SJSA1 (cell line): ENCODE results near the gene MLPH. TPM values are rescaled to one million over a fixed set of nuclear protein-coding genes. Genes with fewer than 3 reads are reported as not detected.
"Not testable (repeated sequence)": the region's sequence is repeated elsewhere in the genome, so short reads cannot be mapped to it uniquely, and the experiment has no call there.

Source experiments
- DNase-seq, 2 experiments: peaks; one replicate each; pipeline ENCODE4 v3.0.0-alpha.2; 2015 to 2020; ENCODE audit warnings: low spot score in 2 of 2, low read depth in 1 of 2
- H3K27ac ChIP-seq: fragments of 250-450 bp; sonication (Bioruptor Pico); 2 replicates; pipeline ENCODE4 v1.5.1; 2020; ENCODE audit warnings: mild to moderate bottlenecking, moderate library complexity
- H3K27me3 ChIP-seq: fragments of 250-450 bp; sonication (Bioruptor Pico); replicated peaks from 2 replicates; pipeline ENCODE4 v1.5.1; 2020; ENCODE audit warnings: mild to moderate bottlenecking, moderate library complexity
- H3K36me3 ChIP-seq: fragments of 250-450 bp; sonication (Bioruptor Pico); 2 replicates; pipeline ENCODE4 v1.5.1; 2020; ENCODE audit warnings: mild to moderate bottlenecking
- H3K4me1 ChIP-seq: fragments of 250-450 bp; sonication (Bioruptor Pico); replicated peaks from 2 replicates; pipeline ENCODE4 v1.6.1; 2021; ENCODE audit warnings: mild to moderate bottlenecking
- H3K4me3 ChIP-seq: fragments of 250-450 bp; sonication (Bioruptor Pico); 2 replicates; pipeline ENCODE4 v1.5.1; 2020; ENCODE audit warnings: mild to moderate bottlenecking
- H3K9me3 ChIP-seq: fragments of 250-450 bp; sonication (Bioruptor Pico); replicated peaks from 2 replicates; pipeline ENCODE4 v1.5.1; 2020; ENCODE audit warnings: mild to moderate bottlenecking
- total RNA-seq: library from RNA; depleted of rRNA; stranded (reverse); fragments of >200 nt; shearing (Covaris generic); gene quantifications from 2 replicates; pipeline ENCODE4 v1.2.3, GENCODE V29; 2014

Gene MLPH
- total RNA-seq, 1 experiment from 2014 or later: 0.50 TPM

GRCh38 chr2:237585590-237586221 lies 98.7 kb downstream of the MLPH start:
- H3K27ac ChIP-seq: no peak overlapping the region
- no peak for DNase-seq
- H3K9me3 ChIP-seq: no peaks in the 10 kb centered on the region
- H3K4me3 ChIP-seq: no peak overlapping the region
- H3K27me3 ChIP-seq: no peaks in the 10 kb centered on the region
- no peaks in the 10 kb centered on the region for H3K36me3 ChIP-seq
- H3K4me1 ChIP-seq: peaks cover 10% of the 10 kb centered on the region

DNA sequence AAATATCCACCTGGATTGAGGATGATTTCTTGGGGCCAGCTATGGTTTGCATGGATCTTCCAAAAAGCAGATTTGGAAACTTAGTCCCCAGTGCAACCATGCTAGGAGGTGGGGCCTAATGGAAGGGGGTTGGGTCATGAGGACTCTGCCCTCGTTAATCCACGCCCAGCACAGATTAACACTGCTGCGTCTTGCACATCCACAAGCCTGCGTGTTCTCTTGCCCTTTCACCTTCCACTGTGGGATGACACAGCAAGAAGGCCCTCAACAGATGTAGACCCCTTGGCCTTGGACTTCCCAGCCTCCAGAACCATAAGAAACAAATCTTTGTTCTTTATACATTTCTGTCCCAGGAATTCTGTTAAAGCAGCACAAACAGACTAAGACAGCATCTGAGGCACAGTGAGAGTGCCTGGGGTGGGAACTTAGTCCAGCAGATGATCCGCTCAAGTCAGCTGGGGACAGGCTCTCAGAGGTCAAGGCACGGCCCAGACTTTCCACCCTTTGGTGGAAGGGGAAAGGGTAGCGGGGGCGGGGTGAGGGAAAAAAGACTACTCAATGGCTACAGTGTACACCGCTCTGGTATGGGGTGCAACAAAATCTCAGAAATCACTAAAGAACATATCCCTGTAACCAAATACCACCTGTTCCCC lies 101.1 kb downstream of the MLPH start:
- no peaks in the 10 kb centered on the region for H3K36me3 ChIP-seq
- H3K4me1 ChIP-seq: 0 out of 2 replicates have a peak, but pooled peaks cover 3% of the 10 kb centered on the region
- no peak overlapping the region for H3K27ac ChIP-seq
- H3K27me3 ChIP-seq: no peaks in the 10 kb centered on the region
- no peak for DNase-seq
- no peaks in the 10 kb centered on the region for H3K9me3 ChIP-seq
- no peak overlapping the region for H3K4me3 ChIP-seq

- H3K27me3 ChIP-seq: no peaks in the 10 kb centered on the region
- H3K9me3 ChIP-seq: no peaks in the 10 kb centered on the region
- H3K4me3 ChIP-seq: no peak within 1 kb of the TSS
- H3K27ac ChIP-seq: no peak within 1 kb of the TSS
- no peak for DNase-seq
- H3K36me3 ChIP-seq: no peaks in the 10 kb centered on the region
- 0 out of 2 replicates have a peak, but pooled peaks cover 3% of the 10 kb centered on the region for H3K4me1 ChIP-seq
Observed at GRCh38 chr2:237590272-237591140, 103.5 kb downstream of the MLPH start, which contains the start of gene RAB17. Gene RAB17 (minus strand): TSS chr2:237590734. CDS start chr2:237586154, 4,580 bp downstream.

DNA sequence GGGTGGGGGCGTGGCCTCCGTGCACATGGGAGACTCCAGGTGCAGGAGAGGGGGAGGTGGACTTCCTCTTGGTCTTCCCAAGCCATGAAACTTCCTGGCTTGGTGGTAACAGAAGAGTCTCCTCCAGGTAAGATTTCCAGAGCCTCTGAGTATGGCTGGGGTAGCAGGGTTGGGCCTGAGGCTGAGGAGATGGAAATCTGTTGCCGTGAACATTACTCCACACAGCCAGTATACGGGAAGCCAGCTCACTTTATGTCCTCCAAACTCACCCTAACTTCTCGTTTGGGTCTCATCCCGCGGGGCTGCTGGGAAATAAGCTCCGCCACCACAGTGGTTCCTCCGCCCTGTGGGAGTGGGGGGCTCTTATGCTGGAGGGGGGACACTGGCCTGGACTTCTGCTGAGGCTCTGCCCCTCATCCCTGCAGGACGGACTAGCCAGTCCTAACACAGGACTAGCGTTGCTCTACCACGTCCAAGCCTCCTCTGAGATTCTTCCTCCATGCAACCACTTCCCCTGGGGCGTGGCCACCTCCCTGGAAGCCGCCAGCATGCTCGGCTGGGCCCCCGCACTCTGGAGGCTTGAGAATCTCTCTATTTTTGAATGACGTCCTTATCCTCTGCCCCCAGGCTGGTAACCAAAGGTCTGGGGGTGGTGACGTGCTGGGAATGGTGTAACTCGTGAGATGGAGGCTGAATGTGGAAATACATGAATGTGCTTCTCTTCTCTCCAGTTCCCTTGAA lies 104.3 kb downstream of the MLPH start:
- Histone ChIP-seq H3K27me3 (no peaks in the 10 kb centered on the region), H3K36me3 (no peaks in the 10 kb centered on the region), H3K4me3 (no peak overlapping the region), H3K27ac (no peak overlapping the region), H3K4me1 (0 out of 2 replicates have a peak, but pooled peaks cover 3% of the 10 kb centered on the region), H3K9me3 (no peaks in the 10 kb centered on the region)
- DNase-seq: no peak

GRCh38 chr2:237592425-237592980 lies 105.5 kb downstream of the MLPH start:
- H3K27ac ChIP-seq: no peak overlapping the region
- no peaks in the 10 kb centered on the region for H3K9me3 ChIP-seq
- no peaks in the 10 kb centered on the region for H3K27me3 ChIP-seq
- H3K4me1 ChIP-seq: 0 out of 2 replicates have a peak, but pooled peaks cover 3% of the 10 kb centered on the region
- DNase-seq: no peak
- no peaks in the 10 kb centered on the region for H3K36me3 ChIP-seq
- H3K4me3 ChIP-seq: no peak overlapping the region

DNA sequence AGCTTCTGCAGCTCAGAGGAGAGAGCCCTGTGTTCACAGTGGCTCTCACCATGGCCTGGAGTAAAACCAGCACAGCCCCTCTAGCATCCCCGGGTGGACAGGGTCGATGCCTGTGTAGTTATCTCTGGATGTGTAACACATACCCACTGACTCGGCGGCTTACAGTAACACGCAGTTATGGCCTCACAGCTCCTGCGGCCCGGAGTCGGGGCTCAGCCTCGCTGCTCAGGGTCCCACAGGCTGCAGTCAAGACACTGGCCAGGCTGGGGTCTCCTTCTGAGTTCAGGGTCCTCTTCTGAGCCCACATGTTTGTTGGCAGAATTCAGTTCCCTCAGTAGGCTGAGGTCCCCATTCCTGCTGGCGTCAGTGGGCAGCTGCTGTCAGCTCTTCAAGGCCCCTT lies 106.0 kb downstream of the MLPH start:
- DNase-seq: no peak
- Histone ChIP-seq H3K27me3 (no peaks in the 10 kb centered on the region), H3K9me3 (no peaks in the 10 kb centered on the region)

DNA sequence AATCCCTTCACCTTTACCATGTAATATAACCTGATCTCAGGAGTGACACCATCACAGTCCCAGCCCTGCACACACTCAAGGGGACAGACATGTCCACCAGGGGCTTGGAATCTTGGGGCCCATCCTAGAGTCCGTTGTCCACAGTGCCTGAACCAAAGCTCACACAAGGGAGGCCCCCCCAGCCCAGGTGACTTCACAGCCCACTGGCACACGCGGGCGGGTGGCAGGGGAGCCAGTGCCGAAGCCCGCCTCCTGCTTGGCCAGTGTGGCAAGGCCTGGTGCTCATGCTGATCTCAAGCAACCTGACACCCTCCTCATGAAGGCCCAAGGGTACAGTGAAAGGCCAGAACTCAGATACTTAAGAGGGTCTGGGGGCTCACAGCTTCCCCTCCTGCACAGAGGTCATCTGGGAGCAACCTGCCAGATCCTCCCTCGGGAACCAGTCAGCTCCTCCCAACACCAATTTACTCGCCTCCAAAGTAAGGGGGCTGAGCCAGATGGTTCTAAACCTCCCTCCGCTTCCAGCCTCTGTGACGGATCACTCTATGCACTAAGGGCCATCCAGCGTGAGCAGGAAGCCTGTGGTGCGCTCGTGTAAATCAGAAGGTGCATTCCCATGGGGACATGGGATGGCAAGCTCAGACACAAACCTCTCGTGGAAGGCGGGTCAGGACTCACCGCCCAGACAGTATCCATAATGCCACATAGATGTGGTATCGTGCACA lies 106.7 kb downstream of the MLPH start:
- H3K4me3 ChIP-seq: no peak overlapping the region
- no peaks in the 10 kb centered on the region for H3K36me3 ChIP-seq
- H3K27me3 ChIP-seq: no peaks in the 10 kb centered on the region
- no peaks in the 10 kb centered on the region for H3K9me3 ChIP-seq
- DNase-seq: no peak
- no peak overlapping the region for H3K27ac ChIP-seq
- 0 out of 2 replicates have a peak, but pooled peaks cover 3% of the 10 kb centered on the region for H3K4me1 ChIP-seq

More for the DNA sequence above, 106.0 kb downstream of the MLPH start:
- Histone ChIP-seq H3K36me3 (no peaks in the 10 kb centered on the region), H3K4me3 (no peak overlapping the region), H3K27ac (no peak overlapping the region), H3K4me1 (0 out of 2 replicates have a peak, but pooled peaks cover 3% of the 10 kb centered on the region)

- Histone ChIP-seq H3K4me1 (0 out of 2 replicates have a peak, but pooled peaks cover 3% of the 10 kb centered on the region), H3K27me3 (no peaks in the 10 kb centered on the region), H3K9me3 (no peaks in the 10 kb centered on the region), H3K27ac (no peak overlapping the region), H3K4me3 (no peak overlapping the region), H3K36me3 (no peaks in the 10 kb centered on the region)
- DNase-seq: no peak
Observed at GRCh38 chr2:237594514-237594871, 107.4 kb downstream of the MLPH start.

GRCh38 chr2:237595829-237596519 lies 108.9 kb downstream of the MLPH start:
- H3K4me3 ChIP-seq, H3K27ac ChIP-seq, H3K9me3 ChIP-seq, H3K36me3 ChIP-seq, H3K27me3 ChIP-seq, DNase-seq: not testable (repeated sequence)
- H3K4me1 ChIP-seq: peaks cover 10% of the 10 kb centered on the region

DNA sequence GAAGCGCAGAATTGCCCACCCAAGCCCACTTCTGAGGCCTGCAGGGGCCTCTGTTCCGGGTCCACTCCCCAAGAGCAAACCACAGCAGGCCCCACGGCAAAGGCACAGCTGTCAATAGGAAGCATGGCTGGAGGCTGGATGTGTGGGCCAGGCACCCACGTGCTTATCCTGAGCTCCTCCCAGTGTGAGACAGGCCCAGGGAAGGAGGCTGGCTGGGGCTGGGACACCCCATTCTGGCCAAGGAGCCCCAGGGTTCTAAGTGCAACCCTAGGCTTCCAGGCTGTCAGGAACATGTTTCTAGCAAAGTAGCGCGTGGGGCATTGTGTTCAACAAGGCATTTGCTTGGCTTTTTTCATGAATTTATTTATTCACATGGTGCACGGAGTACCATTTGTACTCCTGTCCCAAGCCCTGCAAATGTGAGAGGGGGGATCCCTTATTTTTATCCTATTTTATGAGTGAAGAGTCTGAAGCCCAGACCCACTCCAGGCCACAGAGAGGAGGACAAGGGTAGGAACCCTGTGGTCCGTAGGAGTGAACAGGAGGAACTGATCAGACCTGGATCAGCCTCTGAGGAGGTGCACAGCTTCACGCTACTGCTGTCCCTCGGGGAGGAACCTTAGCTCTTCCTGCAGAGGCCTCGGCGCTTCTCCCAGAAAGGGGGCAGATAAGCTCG lies 109.6 kb downstream of the MLPH start:
- no peak for DNase-seq
- H3K27ac ChIP-seq: no peak overlapping the region
- no peaks in the 10 kb centered on the region for H3K9me3 ChIP-seq
- H3K27me3 ChIP-seq: no peaks in the 10 kb centered on the region
- peaks cover 10% of the 10 kb centered on the region for H3K4me1 ChIP-seq
- H3K36me3 ChIP-seq: no peaks in the 10 kb centered on the region
- no peak overlapping the region for H3K4me3 ChIP-seq

GRCh38 chr2:237597196-237598145 lies 110.4 kb downstream of the MLPH start:
- no peak for DNase-seq
- H3K4me1 ChIP-seq: peaks cover 10% of the 10 kb centered on the region
- no peaks in the 10 kb centered on the region for H3K27me3 ChIP-seq
- no peak overlapping the region for H3K4me3 ChIP-seq
- no peak overlapping the region for H3K27ac ChIP-seq
- no peaks in the 10 kb centered on the region for H3K36me3 ChIP-seq
- no peaks in the 10 kb centered on the region for H3K9me3 ChIP-seq
